T-helper 1 cell treated with Interleukin-12 subunit alpha and Interleukin-12 subunit beta and Interleukin-4 antibody, amounts not matched to agents 30 μg/mL and 1 μg/mL, for 36 hours (primary cell): ENCODE data around the gene CCDC81.
"Not testable (repeated sequence)": the region's sequence is repeated elsewhere in the genome, so short reads cannot be mapped to it uniquely, and the experiment has no call there.

Source experiments
- H3K27ac Mint-ChIP-seq: one replicate; pipeline ENCODE4 v1.8.0; 2021; ENCODE audit warnings: mild to moderate bottlenecking, mixed read lengths
- H3K27me3 Mint-ChIP-seq: one replicate; pipeline ENCODE4 v1.8.0; 2021; ENCODE audit warnings: low read depth, mixed read lengths
- H3K36me3 Mint-ChIP-seq: one replicate; pipeline ENCODE4 v1.8.0; 2021; ENCODE audit warnings: low read depth, mixed read lengths
- H3K4me1 Mint-ChIP-seq: one replicate; pipeline ENCODE4 v1.8.0; 2021; ENCODE audit warnings: low read depth, mixed read lengths
- H3K4me3 Mint-ChIP-seq: one replicate; pipeline ENCODE4 v1.8.0; 2021; ENCODE audit warnings: mild to moderate bottlenecking, moderate library complexity, mixed read lengths
- H3K9me3 Mint-ChIP-seq: one replicate; pipeline ENCODE4 v1.8.0; 2021; ENCODE audit warnings: mixed read lengths

The CCDC81 gene

DNA sequence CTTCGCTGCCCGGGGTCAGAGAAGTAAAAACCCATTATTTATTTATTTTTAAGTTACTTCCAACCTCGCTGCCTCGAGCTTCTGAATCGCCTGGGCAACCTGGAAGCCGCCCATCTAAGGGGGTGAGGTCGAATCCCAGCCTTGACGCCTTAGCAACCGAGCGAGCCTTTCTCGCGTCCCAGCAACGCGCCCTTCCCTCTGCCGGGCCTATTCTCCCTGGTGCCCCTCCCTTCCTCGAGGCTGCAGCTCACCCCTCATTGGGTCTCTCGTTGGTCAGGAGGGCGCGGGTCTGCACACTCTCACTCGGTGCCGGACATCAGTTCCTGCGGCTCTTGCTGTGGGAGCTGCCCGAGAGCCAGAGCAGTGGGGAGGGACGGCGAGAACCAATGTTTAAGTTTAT lies at the start of gene CCDC81:
Gene CCDC81 (plus strand): TSS at position 302 of the 400 bp plus-strand sequence. CDS start 277 bp downstream, outside the sequence.
- H3K36me3 Mint-ChIP-seq, result peaks cover 5% of the 10 kb centered on the region
- H3K27me3 Mint-ChIP-seq, result peaks cover 15% of the 10 kb centered on the region
- no peak within 1 kb of the TSS for H3K4me3 Mint-ChIP-seq
- H3K4me1 Mint-ChIP-seq, result peaks cover 8% of the 10 kb centered on the region
- no peak within 1 kb of the TSS for H3K27ac Mint-ChIP-seq
- H3K9me3 Mint-ChIP-seq, result peaks cover 17% of the 10 kb centered on the region

DNA sequence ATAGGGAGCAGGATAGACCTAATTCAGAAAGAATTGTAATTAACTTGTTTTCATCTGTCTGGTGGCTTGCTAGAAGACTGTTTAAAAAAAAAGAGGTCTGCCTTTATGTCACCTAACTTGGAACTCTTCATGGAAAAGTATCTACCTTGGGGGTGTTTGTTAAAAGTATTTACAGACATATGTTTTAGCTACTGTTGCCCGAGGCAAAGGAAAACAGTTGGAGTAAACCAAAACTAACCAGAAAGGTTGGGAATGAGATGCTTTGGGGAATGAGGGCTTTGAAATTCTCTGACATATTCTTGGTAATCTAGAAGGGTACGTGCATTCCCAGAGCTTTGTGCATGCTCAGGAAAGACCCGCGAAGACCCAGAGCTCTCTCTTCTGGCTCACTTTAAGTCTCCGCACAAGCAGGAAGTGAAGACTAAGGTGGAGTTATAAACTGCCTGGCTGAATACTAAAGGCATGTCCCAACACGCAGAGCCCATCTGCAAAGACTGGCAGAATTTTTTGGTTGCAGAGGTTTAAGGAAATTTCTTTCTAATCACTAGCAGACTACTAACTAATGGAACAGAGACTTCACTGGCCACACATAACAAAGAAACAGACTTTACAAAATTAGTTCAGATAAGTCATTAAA lies 39.4 kb upstream of the CCDC81 start:
- no peaks in the 10 kb centered on the region for H3K9me3 Mint-ChIP-seq
- H3K4me1 Mint-ChIP-seq, result peaks cover 3% of the 10 kb centered on the region
- no peak overlapping the region for H3K4me3 Mint-ChIP-seq
- no peak overlapping the region for H3K27ac Mint-ChIP-seq
- H3K27me3 Mint-ChIP-seq, result no peaks in the 10 kb centered on the region
- peaks cover 57% of the 10 kb centered on the region for H3K36me3 Mint-ChIP-seq

- Mint-ChIP-seq H3K27me3 (no peaks in the 10 kb centered on the region), H3K36me3 (peaks cover 60% of the 10 kb centered on the region), H3K4me3 (no peak overlapping the region), H3K9me3 (no peaks in the 10 kb centered on the region), H3K27ac (no peak overlapping the region), H3K4me1 (peaks cover 3% of the 10 kb centered on the region)
These were observed 37.5 kb upstream of the CCDC81 start for GRCh38 chr11:86337227-86337626.

DNA sequence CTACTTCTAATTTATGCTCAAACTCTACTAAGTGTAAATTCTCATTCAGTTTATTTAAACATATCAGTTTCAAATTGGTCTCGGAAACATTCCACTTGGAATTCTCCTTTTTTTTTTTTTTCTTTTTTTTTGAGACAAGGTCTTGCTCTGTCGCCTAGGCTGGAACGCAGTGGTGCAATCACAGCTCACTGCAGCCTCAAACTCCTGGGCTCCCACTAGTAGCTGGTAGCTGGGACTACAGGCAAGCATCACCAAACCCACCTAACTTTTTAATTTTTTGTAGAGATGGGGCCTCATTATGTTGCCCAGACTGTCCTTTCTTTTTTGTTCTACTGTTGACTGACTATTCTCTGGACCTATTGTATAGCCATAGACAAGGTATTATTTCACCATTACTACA lies 33.3 kb upstream of the CCDC81 start:
- H3K4me3 Mint-ChIP-seq, result no peak overlapping the region
- peaks cover 44% of the 10 kb centered on the region for H3K36me3 Mint-ChIP-seq
- H3K27me3 Mint-ChIP-seq, result no peaks in the 10 kb centered on the region
- H3K9me3 Mint-ChIP-seq, result no peaks in the 10 kb centered on the region
- no peaks in the 10 kb centered on the region for H3K4me1 Mint-ChIP-seq
- no peak overlapping the region for H3K27ac Mint-ChIP-seq

- Mint-ChIP-seq H3K4me3 (no peak overlapping the region), H3K9me3 (no peaks in the 10 kb centered on the region), H3K27me3 (no peaks in the 10 kb centered on the region), H3K27ac (no peak overlapping the region), H3K4me1 (no peaks in the 10 kb centered on the region), H3K36me3 (peaks cover 16% of the 10 kb centered on the region)
These were observed 28.2 kb upstream of the CCDC81 start for GRCh38 chr11:86346513-86346912.

GRCh38 chr11:86355256-86355655 lies 19.4 kb upstream of the CCDC81 start:
- H3K27me3 Mint-ChIP-seq, result no peaks in the 10 kb centered on the region
- H3K4me1 Mint-ChIP-seq, result no peaks in the 10 kb centered on the region
- H3K36me3 Mint-ChIP-seq, result no peaks in the 10 kb centered on the region
- H3K4me3 Mint-ChIP-seq, result no peak overlapping the region
- no peaks in the 10 kb centered on the region for H3K9me3 Mint-ChIP-seq
- no peak overlapping the region for H3K27ac Mint-ChIP-seq

- not testable (repeated sequence) for H3K27me3 Mint-ChIP-seq, H3K9me3 Mint-ChIP-seq
These were observed 17.3 kb upstream of the CCDC81 start for GRCh38 chr11:86357412-86357811.

GRCh38 chr11:86358720-86359119 lies 16.0 kb upstream of the CCDC81 start:
- no peak overlapping the region for H3K27ac Mint-ChIP-seq
- H3K27me3 Mint-ChIP-seq, result no peaks in the 10 kb centered on the region
- peaks cover 7% of the 10 kb centered on the region for H3K4me1 Mint-ChIP-seq
- peaks cover 8% of the 10 kb centered on the region for H3K9me3 Mint-ChIP-seq
- H3K4me3 Mint-ChIP-seq, result no peak overlapping the region
- no peaks in the 10 kb centered on the region for H3K36me3 Mint-ChIP-seq

More at GRCh38 chr11:86357412-86357811, 17.3 kb upstream of the CCDC81 start:
- H3K27ac Mint-ChIP-seq, H3K4me1 Mint-ChIP-seq, H3K4me3 Mint-ChIP-seq, H3K36me3 Mint-ChIP-seq: not testable (repeated sequence)

GRCh38 chr11:86360775-86361395 lies 13.8 kb upstream of the CCDC81 start:
- no peaks in the 10 kb centered on the region for H3K27me3 Mint-ChIP-seq
- no peaks in the 10 kb centered on the region for H3K36me3 Mint-ChIP-seq
- H3K9me3 Mint-ChIP-seq, result peaks cover 12% of the 10 kb centered on the region

GRCh38 chr11:86363424-86363823 lies 11.3 kb upstream of the CCDC81 start:
- Mint-ChIP-seq H3K27me3 (peaks cover 8% of the 10 kb centered on the region), H3K36me3 (no peaks in the 10 kb centered on the region), H3K4me1 (peaks cover 7% of the 10 kb centered on the region), H3K9me3 (peaks cover 12% of the 10 kb centered on the region), H3K27ac (no peak overlapping the region), H3K4me3 (no peak overlapping the region)

More at GRCh38 chr11:86360775-86361395, 13.8 kb upstream of the CCDC81 start:
- H3K4me1 Mint-ChIP-seq, result peaks cover 7% of the 10 kb centered on the region
- H3K27ac Mint-ChIP-seq, result no peak overlapping the region
- H3K4me3 Mint-ChIP-seq, result no peak overlapping the region

- Mint-ChIP-seq H3K4me1 (peaks cover 6% of the 10 kb centered on the region), H3K4me3 (no peak overlapping the region), H3K36me3 (no peaks in the 10 kb centered on the region), H3K9me3 (peaks cover 12% of the 10 kb centered on the region), H3K27ac (no peak overlapping the region), H3K27me3 (peaks cover 8% of the 10 kb centered on the region)
These were observed 9.1 kb upstream of the CCDC81 start for GRCh38 chr11:86365546-86365945.

DNA sequence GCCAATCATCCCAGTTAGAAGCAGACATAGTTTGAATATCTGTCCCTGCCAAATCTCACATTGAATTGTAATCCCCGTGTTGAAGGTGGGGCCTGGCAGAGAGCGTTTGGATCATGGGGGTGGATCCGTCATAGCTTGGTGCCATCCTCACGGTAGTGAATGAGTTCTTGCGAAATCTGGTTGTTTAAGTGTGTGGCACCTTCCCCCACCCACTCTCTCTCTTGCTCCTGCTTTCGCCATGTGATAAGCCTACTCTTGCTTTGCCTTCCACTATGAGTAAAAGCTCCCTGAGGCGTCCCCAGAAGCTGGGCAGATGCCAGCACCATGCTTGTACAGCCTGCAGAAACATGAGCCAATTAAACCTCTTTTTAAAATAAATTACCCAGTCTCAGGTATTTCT lies 5.0 kb upstream of the CCDC81 start:
- Mint-ChIP-seq H3K4me3 (no peak overlapping the region), H3K36me3 (peaks cover 3% of the 10 kb centered on the region), H3K9me3 (peaks cover 11% of the 10 kb centered on the region), H3K4me1 (peaks cover 8% of the 10 kb centered on the region), H3K27ac (no peak overlapping the region), H3K27me3 (peaks cover 17% of the 10 kb centered on the region)

GRCh38 chr11:86370171-86370570 lies 4.5 kb upstream of the CCDC81 start:
- H3K4me3 Mint-ChIP-seq, result no peak overlapping the region
- peaks cover 19% of the 10 kb centered on the region for H3K27me3 Mint-ChIP-seq
- peaks cover 8% of the 10 kb centered on the region for H3K4me1 Mint-ChIP-seq
- no peak overlapping the region for H3K27ac Mint-ChIP-seq
- H3K9me3 Mint-ChIP-seq, result peaks cover 11% of the 10 kb centered on the region
- peaks cover 3% of the 10 kb centered on the region for H3K36me3 Mint-ChIP-seq

- no peak overlapping the region for H3K27ac Mint-ChIP-seq
- H3K9me3 Mint-ChIP-seq, result peaks cover 15% of the 10 kb centered on the region
- peaks cover 19% of the 10 kb centered on the region for H3K27me3 Mint-ChIP-seq
- peaks cover 3% of the 10 kb centered on the region for H3K36me3 Mint-ChIP-seq
- H3K4me1 Mint-ChIP-seq, result peaks cover 8% of the 10 kb centered on the region
- H3K4me3 Mint-ChIP-seq, result no peak overlapping the region
These were observed 3.6 kb upstream of the CCDC81 start for GRCh38 chr11:86370922-86371594.

- H3K4me1 Mint-ChIP-seq, result peaks cover 8% of the 10 kb centered on the region
- H3K4me3 Mint-ChIP-seq, result no peak overlapping the region
- H3K27ac Mint-ChIP-seq, result no peak overlapping the region
- peaks cover 19% of the 10 kb centered on the region for H3K27me3 Mint-ChIP-seq
- H3K9me3 Mint-ChIP-seq, result peaks cover 17% of the 10 kb centered on the region
- H3K36me3 Mint-ChIP-seq, result peaks cover 5% of the 10 kb centered on the region
These were observed 2.6 kb upstream of the CCDC81 start for GRCh38 chr11:86372041-86372440.
